ENCODE data around the gene SMARCD1. TPM values are rescaled to one million over a fixed set of nuclear protein-coding genes. Genes with fewer than 3 reads are reported as not detected.

The SMARCD1 gene
- total RNA-seq, 1 donor from 2014 or later, result 121 TPM

- peaks cover 75% of the 10 kb centered on the region for H3K27me3 ChIP-seq
- H3K79me2 ChIP-seq (ENCODE audit: low read depth), result no peaks in the 10 kb centered on the region
- no peak for DNase-seq (ENCODE audit: low spot score)
- no peak overlapping the region for H3K27ac Mint-ChIP-seq
- peaks cover 14% of the 10 kb centered on the region for H3F3A ChIP-seq (ENCODE audit: low read depth)
- peaks cover 8% of the 10 kb centered on the region for H3K4me1 ChIP-seq
- peaks cover 11% of the 10 kb centered on the region for H3K36me3 Mint-ChIP-seq
- H4K20me1 ChIP-seq (ENCODE audit: low read depth), result no peaks in the 10 kb centered on the region
- TF ChIP-seq, protein P1, sequence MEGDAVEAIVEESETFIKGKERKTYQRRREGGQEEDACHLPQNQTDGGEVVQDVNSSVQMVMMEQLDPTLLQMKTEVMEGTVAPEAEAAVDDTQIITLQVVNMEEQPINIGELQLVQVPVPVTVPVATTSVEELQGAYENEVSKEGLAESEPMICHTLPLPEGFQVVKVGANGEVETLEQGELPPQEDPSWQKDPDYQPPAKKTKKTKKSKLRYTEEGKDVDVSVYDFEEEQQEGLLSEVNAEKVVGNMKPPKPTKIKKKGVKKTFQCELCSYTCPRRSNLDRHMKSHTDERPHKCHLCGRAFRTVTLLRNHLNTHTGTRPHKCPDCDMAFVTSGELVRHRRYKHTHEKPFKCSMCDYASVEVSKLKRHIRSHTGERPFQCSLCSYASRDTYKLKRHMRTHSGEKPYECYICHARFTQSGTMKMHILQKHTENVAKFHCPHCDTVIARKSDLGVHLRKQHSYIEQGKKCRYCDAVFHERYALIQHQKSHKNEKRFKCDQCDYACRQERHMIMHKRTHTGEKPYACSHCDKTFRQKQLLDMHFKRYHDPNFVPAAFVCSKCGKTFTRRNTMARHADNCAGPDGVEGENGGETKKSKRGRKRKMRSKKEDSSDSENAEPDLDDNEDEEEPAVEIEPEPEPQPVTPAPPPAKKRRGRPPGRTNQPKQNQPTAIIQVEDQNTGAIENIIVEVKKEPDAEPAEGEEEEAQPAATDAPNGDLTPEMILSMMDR (IDR thresholded peaks at IDR 0.05), result no peak
- TF ChIP-seq EZH2 (IDR thresholded peaks at IDR 0.05), result no peak
- no peak for TF ChIP-seq EZH2phosphoT487 (IDR thresholded peaks at IDR 0.05)
- no peak overlapping the region for H3K27ac ChIP-seq
- H3K9ac ChIP-seq, result no peak overlapping the region
- peaks cover 27% of the 10 kb centered on the region for H3K27me3 Mint-ChIP-seq (ENCODE audit: insufficient read depth, low read depth)
- no peaks in the 10 kb centered on the region for H3K9me3 Mint-ChIP-seq
- no peak overlapping the region for H2AFZ ChIP-seq (replicated peaks)
- no peak overlapping the region for H3K4me2 ChIP-seq
- H3K9me3 ChIP-seq (ENCODE audit: low read depth), result no peaks in the 10 kb centered on the region
- peaks cover 23% of the 10 kb centered on the region for H3K4me1 Mint-ChIP-seq
- H3K36me3 ChIP-seq, result no peaks in the 10 kb centered on the region
- H3K4me3 ChIP-seq, result no peak overlapping the region
- peak overlapping the region; percentile 81 for H3K4me3 Mint-ChIP-seq
These were observed 26.3 kb upstream of the SMARCD1 start for GRCh38 chr12:50058743-50059312.

- Mint-ChIP-seq H3K9me3 (no peaks in the 10 kb centered on the region), H3K27me3 (ENCODE audit: insufficient read depth, low read depth) (peaks cover 31% of the 10 kb centered on the region), H3K27ac (peak overlapping the region; percentile 5), H3K36me3 (peaks cover 13% of the 10 kb centered on the region), H3K4me1 (peaks cover 23% of the 10 kb centered on the region), H3K4me3 (peak overlapping the region; percentile 81)
- no peak for DNase-seq (ENCODE audit: low spot score)
- H3K27me3 ChIP-seq, result peaks cover 70% of the 10 kb centered on the region
- H2AFZ ChIP-seq (replicated peaks), result no peak overlapping the region
- no peaks in the 10 kb centered on the region for H3K79me2 ChIP-seq (ENCODE audit: low read depth)
- H4K20me1 ChIP-seq (ENCODE audit: low read depth), result no peaks in the 10 kb centered on the region
- H3K4me1 ChIP-seq, result peaks cover 8% of the 10 kb centered on the region
- H3F3A ChIP-seq (ENCODE audit: low read depth), result peaks cover 14% of the 10 kb centered on the region
- H3K36me3 ChIP-seq, result no peaks in the 10 kb centered on the region
- no peak overlapping the region for H3K9ac ChIP-seq
- TF ChIP-seq EZH2phosphoT487 (IDR thresholded peaks at IDR 0.05) (no peak), EZH2 (IDR thresholded peaks at IDR 0.05) (no peak)
- TF ChIP-seq, protein P1 (IDR thresholded peaks at IDR 0.05), result no peak
- no peak overlapping the region for H3K4me3 ChIP-seq
- H3K9me3 ChIP-seq (ENCODE audit: low read depth), result no peaks in the 10 kb centered on the region
- no peak overlapping the region for H3K27ac ChIP-seq
- no peak overlapping the region for H3K4me2 ChIP-seq
These were observed 25.6 kb upstream of the SMARCD1 start for GRCh38 chr12:50059440-50060119.

GRCh38 chr12:50060120-50060468 lies 25.0 kb upstream of the SMARCD1 start:
- H3F3A ChIP-seq (ENCODE audit: low read depth), result peaks cover 14% of the 10 kb centered on the region
- no peak overlapping the region for H3K9ac ChIP-seq
- Mint-ChIP-seq H3K4me1 (peaks cover 23% of the 10 kb centered on the region), H3K4me3 (no peak overlapping the region), H3K27me3 (ENCODE audit: insufficient read depth, low read depth) (peaks cover 31% of the 10 kb centered on the region), H3K27ac (no peak overlapping the region), H3K9me3 (no peaks in the 10 kb centered on the region), H3K36me3 (peaks cover 14% of the 10 kb centered on the region)
- H3K27me3 ChIP-seq, result peaks cover 65% of the 10 kb centered on the region
- no peaks in the 10 kb centered on the region for H3K36me3 ChIP-seq
- TF ChIP-seq EZH2phosphoT487 (IDR thresholded peaks at IDR 0.05) (no peak), EZH2 (IDR thresholded peaks at IDR 0.05) (no peak)
- TF ChIP-seq, protein P1 (IDR thresholded peaks at IDR 0.05), result no peak
- no peak overlapping the region for H3K27ac ChIP-seq
- no peaks in the 10 kb centered on the region for H3K9me3 ChIP-seq (ENCODE audit: low read depth)
- H2AFZ ChIP-seq (replicated peaks), result no peak overlapping the region
- H3K4me1 ChIP-seq, result peaks cover 8% of the 10 kb centered on the region
- no peak overlapping the region for H3K4me3 ChIP-seq
- H4K20me1 ChIP-seq (ENCODE audit: low read depth), result no peaks in the 10 kb centered on the region
- no peaks in the 10 kb centered on the region for H3K79me2 ChIP-seq (ENCODE audit: low read depth)
- DNase-seq (ENCODE audit: low spot score), result no peak
- no peak overlapping the region for H3K4me2 ChIP-seq
